K562 (cell line): ENCODE results near the gene SLC11A1. TPM values are rescaled to one million over a fixed set of nuclear protein-coding genes. Genes with fewer than 3 reads are reported as not detected.

Experiments
- COPS2 ChIP-seq: fragments of 450-650 bp; conservative IDR thresholded peaks from 2 replicates; pipeline ENCODE4 v1.6.1; 2016; ENCODE audit warnings: mild to moderate bottlenecking, moderate library complexity
- CXXC5 ChIP-seq: fragments of 250-450 bp; sonication (Bioruptor Pico); IDR thresholded peaks from 2 replicates; pipeline ENCODE4 v1.8.0; 2022; ENCODE audit warnings: inconsistent platforms, mild to moderate bottlenecking, moderate library complexity
- E2F3 ChIP-seq: fragments of 250-450 bp; sonication (Bioruptor Pico); IDR thresholded peaks from 2 replicates; pipeline ENCODE4 v1.4.0; 2020; ENCODE audit warnings: mild to moderate bottlenecking
- ELF1 ChIP-seq: fragments of 200-800 bp; sonication (Bioruptor generic); IDR thresholded peaks from 2 replicates; pipeline ENCODE4 v1.6.1; 2016; ENCODE audit warnings: missing genetic modification characterization, missing compliant biosample characterization
- HEY1 ChIP-seq: fragments of 250-450 bp; sonication (Bioruptor Pico); IDR thresholded peaks from 2 replicates; pipeline ENCODE4 v1.5.0; 2020; ENCODE audit warnings: mild to moderate bottlenecking, moderate library complexity, borderline replicate concordance
- HIVEP1 ChIP-seq: fragments of 250-450 bp; sonication (Bioruptor Pico); IDR thresholded peaks from 2 replicates; pipeline ENCODE4 v1.4.0; 2020; ENCODE audit warnings: mild to moderate bottlenecking
- HMGN3 ChIP-seq: IDR thresholded peaks from 2 replicates; pipeline ENCODE4 v1.6.1; 2011; ENCODE audit warnings: borderline replicate concordance, low read depth, mild to moderate bottlenecking, mixed read lengths, low read length; ENCODE audit not compliant: insufficient read length; ENCODE audit errors: extremely low read depth
- KDM1A ChIP-seq, 2 experiments: fragments of 450-650 bp; IDR thresholded peaks; 2 replicates each; pipeline ENCODE4 v1.6.1; 2016; ENCODE audit warnings: mild to moderate bottlenecking in 2 of 2
- RBM22 ChIP-seq: fragments of 200-400 bp; formaldehyde crosslinking; IDR thresholded peaks from 2 replicates; pipeline ENCODE4 v1.6.1; 2018; ENCODE audit warnings: low read length, low read depth; ENCODE audit not compliant: poor library complexity, severe bottlenecking
- SIRT6 ChIP-seq: IDR thresholded peaks from one replicate; pipeline ENCODE4 v1.6.1; 2012; ENCODE audit warnings: low read depth, mild to moderate bottlenecking, control low read depth, inconsistent platforms, low read length, moderate library complexity
- TGIF2 ChIP-seq: sonication (generic); formaldehyde crosslinking; IDR thresholded peaks from 2 replicates; pipeline ENCODE4 v1.8.1; 2022; ENCODE audit warnings: mild to moderate bottlenecking, missing genetic modification reagents, moderate library complexity
- YY1 ChIP-seq, 3 experiments: IDR thresholded peaks; 2 replicates each; pipeline ENCODE4 v1.6.1; 2011; ENCODE audit warnings: low read length in 2 of 3, mild to moderate bottlenecking in 2 of 3, moderate library complexity in 2 of 3, borderline replicate concordance in 1 of 3, control low read depth in 1 of 3, low read depth in 1 of 3; ENCODE audit not compliant: insufficient read depth in 3 of 3, insufficient replicate concordance in 2 of 3, control insufficient read depth in 1 of 3, insufficient read length in 1 of 3; ENCODE audit errors: extremely low read depth in 1 of 3
- ZFPM2 ChIP-seq: fragments of 250-450 bp; sonication (Bioruptor Pico); IDR thresholded peaks from 2 replicates; pipeline ENCODE4 v1.5.1; 2022; ENCODE audit warnings: mild to moderate bottlenecking
- ZNF175 ChIP-seq: fragments of 200-800 bp; sonication (Bioruptor generic); IDR thresholded peaks from 2 replicates; pipeline ENCODE4 v1.6.1; 2016; ENCODE audit warnings: low read depth, mild to moderate bottlenecking, missing genetic modification characterization, missing compliant biosample characterization
- ZNF197 ChIP-seq: fragments of 200-800 bp; sonication (Bioruptor generic); IDR thresholded peaks from 2 replicates; pipeline ENCODE4 v1.6.1; 2016; ENCODE audit warnings: low read depth, missing genetic modification characterization, missing compliant biosample characterization
- polyA plus RNA-seq, 8 experiments: library from polyadenylated mRNA; depleted of rRNA in 4 of 8; stranded (reverse) in 5 of 8; unstranded in 3 of 8; fragments of >200 nt; fragmentation: Nextera tagmentation in 2 of 8; fragmentation: Illumina TruSeq in 1 of 8; extraction: Ambion mirVana in 2 of 8; extraction: Trizol in 1 of 8; gene quantifications; 2 replicates each; pipeline versions ENCODE4 v1.2.1 to v1.2.3, GENCODE V29; 2011 to 2014; ENCODE audit warnings: inconsistent platforms in 1 of 8, missing spikeins in 1 of 8
- total RNA-seq, 7 experiments: library from RNA; depleted of rRNA in 6 of 7; stranded (reverse); fragments of >200 nt in 6 of 7; fragmentation: Illumina TruSeq in 2 of 7; extraction: Trizol in 2 of 7; gene quantifications; 2 replicates each; pipeline versions ENCODE4 v1.2.1 to v1.2.3, GENCODE V29; 2011 to 2021; ENCODE audit warnings: low replicate concordance in 1 of 7
- TF ChIP-seq, protein P1 (sequence below): fragments of 250-450 bp; sonication (Bioruptor Pico); IDR thresholded peaks from 2 replicates; pipeline ENCODE4 v1.5.0; 2020; ENCODE audit warnings: mild to moderate bottlenecking
- TF ChIP-seq, protein P2 (sequence below): fragments of 250-450 bp; sonication (Bioruptor Pico); IDR thresholded peaks from 2 replicates; pipeline ENCODE4 v1.4.0; 2020; ENCODE audit warnings: mild to moderate bottlenecking, moderate library complexity
- TF ChIP-seq, protein P3 (sequence below): fragments of 450-650 bp; IDR thresholded peaks from 2 replicates; pipeline ENCODE4 v1.6.1; 2016; ENCODE audit warnings: missing biosample characterization, missing genetic modification characterization
- TF ChIP-seq, protein P4 (sequence below): sonication (generic); formaldehyde crosslinking; IDR thresholded peaks from 2 replicates; pipeline ENCODE4 v1.8.0; 2022; ENCODE audit warnings: missing genetic modification reagents, mild to moderate bottlenecking, moderate library complexity, borderline replicate concordance
- TF ChIP-seq, protein P5 (sequence below): fragments of 450-650 bp; formaldehyde crosslinking; IDR thresholded peaks from 2 replicates; pipeline ENCODE4 v1.4.0; 2022; ENCODE audit warnings: missing genetic modification characterization

Gene SLC11A1
- total and polyA plus RNA-seq, 9 of the 15 experiments (the other 6 are each of a cell fraction or from before 2014, with no cell fraction given): 0.35 to 1.6 (median 0.65) TPM

DNA sequence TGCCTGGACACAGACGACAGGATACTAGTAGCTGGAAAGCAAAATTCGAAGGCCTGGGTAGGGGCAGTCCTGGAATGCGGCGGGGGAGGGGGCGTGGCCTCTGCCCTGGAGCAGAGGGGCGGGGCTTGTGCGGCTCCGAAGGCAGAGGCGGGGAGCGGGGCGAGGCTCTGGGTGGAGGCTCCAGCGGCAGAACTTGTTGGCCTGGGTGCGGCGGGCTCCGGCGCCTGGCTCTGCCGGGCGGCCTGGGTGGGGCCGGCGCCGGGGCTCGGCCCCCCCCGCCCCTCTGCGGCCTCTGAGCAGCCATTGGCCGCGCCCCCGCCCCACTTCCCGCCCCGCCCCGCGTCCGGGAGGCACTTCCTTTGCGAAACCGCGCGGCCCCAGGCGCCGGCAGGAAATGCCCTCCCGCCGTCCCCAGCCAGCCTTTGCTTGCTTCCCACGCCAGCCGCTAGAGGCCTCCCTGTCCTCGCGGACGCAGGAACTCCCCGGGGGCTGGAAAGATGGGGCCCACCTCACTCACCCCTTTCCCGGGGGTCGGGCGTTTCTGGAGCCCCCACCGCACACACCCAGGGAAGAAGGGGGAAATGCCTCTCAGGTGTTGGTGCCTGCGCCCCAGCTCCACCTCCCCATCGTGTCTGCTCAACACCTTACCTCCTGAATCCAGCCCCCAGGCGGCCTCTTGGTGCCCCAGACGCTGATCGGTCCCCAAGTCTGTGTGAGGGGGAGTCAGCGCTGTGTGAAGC is 24.3 kb downstream of the SLC11A1 start (continued):
- TF ChIP-seq YY1 (IDR thresholded peaks at IDR 0.05; ENCODE audit: borderline replicate concordance in 1 of 3, control insufficient read depth in 1 of 3, extremely low read depth in 1 of 3, insufficient read depth in 3 of 3, insufficient read length in 1 of 3, insufficient replicate concordance in 2 of 3, low read depth in 1 of 3, low read length in 2 of 3) (peak in 2 of 3 experiments; percentile 41 to 62), HMGN3 (peak; percentile 59), HIVEP1 (CRISPR knock-in tag) (0 out of 2 replicates have a peak, but pooled peaks have one; percentile 43), HEY1 (CRISPR knock-in tag) (peak; percentile 86; the same call in 1 of the 2 replicates), ZNF175 (no peak), RBM22 (peak; percentile 85), ZNF197 (CRISPR knock-in tag) (no peak), KDM1A (IDR thresholded peaks at IDR 0.05) (no peak), ELF1 (peak; percentile 65; the same call in 1 of the 2 replicates), SIRT6 (no peak), TGIF2 (no peak), COPS2 (no peak), ZFPM2 (CRISPR knock-in tag) (peak; percentile 58; the same call in 1 of the 2 replicates), CXXC5 (peak; percentile 47), E2F3 (CRISPR knock-in tag) (peak; percentile 40; the same call in 1 of the 2 replicates)
- TF ChIP-seq, protein P1, sequence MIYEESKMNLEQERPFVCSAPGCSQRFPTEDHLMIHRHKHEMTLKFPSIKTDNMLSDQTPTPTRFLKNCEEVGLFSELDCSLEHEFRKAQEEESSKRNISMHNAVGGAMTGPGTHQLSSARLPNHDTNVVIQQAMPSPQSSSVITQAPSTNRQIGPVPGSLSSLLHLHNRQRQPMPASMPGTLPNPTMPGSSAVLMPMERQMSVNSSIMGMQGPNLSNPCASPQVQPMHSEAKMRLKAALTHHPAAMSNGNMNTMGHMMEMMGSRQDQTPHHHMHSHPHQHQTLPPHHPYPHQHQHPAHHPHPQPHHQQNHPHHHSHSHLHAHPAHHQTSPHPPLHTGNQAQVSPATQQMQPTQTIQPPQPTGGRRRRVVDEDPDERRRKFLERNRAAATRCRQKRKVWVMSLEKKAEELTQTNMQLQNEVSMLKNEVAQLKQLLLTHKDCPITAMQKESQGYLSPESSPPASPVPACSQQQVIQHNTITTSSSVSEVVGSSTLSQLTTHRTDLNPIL (CRISPR knock-in tag): peak; percentile 81
- TF ChIP-seq, protein P2, sequence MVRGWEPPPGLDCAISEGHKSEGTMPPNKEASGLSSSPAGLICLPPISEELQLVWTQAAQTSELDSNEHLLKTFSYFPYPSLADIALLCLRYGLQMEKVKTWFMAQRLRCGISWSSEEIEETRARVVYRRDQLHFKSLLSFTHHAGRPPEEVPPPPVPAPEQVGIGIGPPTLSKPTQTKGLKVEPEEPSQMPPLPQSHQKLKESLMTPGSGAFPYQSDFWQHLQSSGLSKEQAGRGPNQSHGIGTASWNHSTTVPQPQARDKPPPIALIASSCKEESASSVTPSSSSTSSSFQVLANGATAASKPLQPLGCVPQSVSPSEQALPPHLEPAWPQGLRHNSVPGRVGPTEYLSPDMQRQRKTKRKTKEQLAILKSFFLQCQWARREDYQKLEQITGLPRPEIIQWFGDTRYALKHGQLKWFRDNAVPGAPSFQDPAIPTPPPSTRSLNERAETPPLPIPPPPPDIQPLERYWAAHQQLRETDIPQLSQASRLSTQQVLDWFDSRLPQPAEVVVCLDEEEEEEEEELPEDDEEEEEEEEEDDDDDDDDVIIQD: no peak
- TF ChIP-seq, protein P3, sequence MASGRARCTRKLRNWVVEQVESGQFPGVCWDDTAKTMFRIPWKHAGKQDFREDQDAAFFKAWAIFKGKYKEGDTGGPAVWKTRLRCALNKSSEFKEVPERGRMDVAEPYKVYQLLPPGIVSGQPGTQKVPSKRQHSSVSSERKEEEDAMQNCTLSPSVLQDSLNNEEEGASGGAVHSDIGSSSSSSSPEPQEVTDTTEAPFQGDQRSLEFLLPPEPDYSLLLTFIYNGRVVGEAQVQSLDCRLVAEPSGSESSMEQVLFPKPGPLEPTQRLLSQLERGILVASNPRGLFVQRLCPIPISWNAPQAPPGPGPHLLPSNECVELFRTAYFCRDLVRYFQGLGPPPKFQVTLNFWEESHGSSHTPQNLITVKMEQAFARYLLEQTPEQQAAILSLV (tag): no peak
- TF ChIP-seq, protein P4, sequence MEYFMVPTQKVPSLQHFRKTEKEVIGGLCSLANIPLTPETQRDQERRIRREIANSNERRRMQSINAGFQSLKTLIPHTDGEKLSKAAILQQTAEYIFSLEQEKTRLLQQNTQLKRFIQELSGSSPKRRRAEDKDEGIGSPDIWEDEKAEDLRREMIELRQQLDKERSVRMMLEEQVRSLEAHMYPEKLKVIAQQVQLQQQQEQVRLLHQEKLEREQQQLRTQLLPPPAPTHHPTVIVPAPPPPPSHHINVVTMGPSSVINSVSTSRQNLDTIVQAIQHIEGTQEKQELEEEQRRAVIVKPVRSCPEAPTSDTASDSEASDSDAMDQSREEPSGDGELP: peak; percentile 36; the same call in 1 of the 2 replicates
- TF ChIP-seq, protein P5, sequence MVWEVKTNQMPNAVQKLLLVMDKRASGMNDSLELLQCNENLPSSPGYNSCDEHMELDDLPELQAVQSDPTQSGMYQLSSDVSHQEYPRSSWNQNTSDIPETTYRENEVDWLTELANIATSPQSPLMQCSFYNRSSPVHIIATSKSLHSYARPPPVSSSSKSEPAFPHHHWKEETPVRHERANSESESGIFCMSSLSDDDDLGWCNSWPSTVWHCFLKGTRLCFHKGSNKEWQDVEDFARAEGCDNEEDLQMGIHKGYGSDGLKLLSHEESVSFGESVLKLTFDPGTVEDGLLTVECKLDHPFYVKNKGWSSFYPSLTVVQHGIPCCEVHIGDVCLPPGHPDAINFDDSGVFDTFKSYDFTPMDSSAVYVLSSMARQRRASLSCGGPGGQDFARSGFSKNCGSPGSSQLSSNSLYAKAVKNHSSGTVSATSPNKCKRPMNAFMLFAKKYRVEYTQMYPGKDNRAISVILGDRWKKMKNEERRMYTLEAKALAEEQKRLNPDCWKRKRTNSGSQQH (CRISPR knock-in tag): peak; percentile 63; the same call in 1 of the 2 replicates
